HG03457 (cell line): ENCODE data around the gene RAB7A.

Experiments used
- ATAC-seq: cut with Tn5 transposase; IDR thresholded peaks from one replicate; pipeline ENCODE4 v1.9.1; 2021; ENCODE audit warnings: moderate number of reproducible peaks; ENCODE audit not compliant: unreplicated experiment

The RAB7A gene

DNA sequence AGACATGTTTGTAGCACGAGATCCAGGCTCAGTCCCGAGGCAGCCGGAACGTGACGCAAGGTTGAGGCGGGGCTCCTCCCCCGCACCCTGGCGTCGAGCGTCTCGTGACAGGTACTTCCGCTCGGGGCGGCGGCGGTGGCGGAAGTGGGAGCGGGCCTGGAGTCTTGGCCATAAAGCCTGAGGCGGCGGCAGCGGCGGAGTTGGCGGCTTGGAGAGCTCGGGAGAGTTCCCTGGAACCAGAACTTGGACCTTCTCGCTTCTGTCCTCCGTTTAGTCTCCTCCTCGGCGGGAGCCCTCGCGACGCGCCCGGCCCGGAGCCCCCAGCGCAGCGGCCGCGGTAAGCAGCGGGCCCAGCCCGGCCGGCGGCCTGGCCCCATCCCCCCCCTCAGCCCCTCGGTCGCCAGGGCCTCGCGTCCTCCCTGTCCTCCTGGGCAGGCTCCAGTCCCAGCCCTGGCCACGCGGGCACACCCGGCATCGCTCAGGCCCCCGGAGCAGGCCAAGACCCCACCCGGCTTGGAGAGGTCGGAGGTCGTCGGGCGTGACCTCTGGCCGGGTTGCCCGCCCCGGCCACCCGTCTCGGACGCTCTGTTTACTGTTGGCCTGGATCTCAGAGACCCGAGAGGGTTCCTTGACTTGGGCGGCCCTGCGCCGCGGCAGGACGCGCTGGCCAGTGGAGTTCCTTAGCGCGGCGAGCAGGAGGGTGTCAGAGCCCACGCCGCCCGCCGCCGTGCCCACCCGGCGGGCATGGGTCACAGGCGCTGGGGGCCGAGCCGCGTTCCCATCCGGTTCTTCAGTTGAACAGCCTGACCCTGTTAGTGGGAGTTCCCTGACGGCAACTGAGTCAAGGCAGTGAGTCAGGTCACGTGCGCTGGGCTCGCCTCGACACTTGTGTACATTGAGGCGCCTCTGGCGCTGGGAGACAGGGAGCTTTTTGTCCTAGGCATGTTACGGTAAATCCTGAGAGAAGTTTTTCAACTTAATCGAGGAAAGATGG is at the start of gene RAB7A:
Gene RAB7A, plus strand, starts transcription at position 161 of the 994 bp plus-strand sequence. CDS start 69,185 bp downstream, outside the sequence.
- ATAC-seq, result peak; percentile 85

DNA sequence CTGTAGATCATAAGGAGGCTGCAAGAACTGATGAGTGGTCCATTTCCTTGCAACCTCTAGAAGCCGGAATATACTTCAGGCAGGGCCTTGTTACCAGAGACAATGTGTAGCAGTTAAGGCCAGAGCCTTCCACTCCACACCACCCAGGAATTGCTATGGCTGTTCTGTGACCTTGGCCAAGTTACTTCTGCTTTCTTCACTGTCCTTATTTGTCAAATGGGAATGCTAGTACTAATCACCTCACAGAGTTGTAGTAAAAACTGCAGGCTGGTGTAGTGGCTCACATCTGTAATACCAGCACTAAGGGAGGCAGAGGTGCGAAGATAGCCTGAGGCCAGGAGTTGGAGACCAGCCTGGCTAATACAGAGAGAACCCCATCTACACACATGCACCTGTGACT is 46.6 kb upstream of the RAB7A start:
- no peak for ATAC-seq

DNA sequence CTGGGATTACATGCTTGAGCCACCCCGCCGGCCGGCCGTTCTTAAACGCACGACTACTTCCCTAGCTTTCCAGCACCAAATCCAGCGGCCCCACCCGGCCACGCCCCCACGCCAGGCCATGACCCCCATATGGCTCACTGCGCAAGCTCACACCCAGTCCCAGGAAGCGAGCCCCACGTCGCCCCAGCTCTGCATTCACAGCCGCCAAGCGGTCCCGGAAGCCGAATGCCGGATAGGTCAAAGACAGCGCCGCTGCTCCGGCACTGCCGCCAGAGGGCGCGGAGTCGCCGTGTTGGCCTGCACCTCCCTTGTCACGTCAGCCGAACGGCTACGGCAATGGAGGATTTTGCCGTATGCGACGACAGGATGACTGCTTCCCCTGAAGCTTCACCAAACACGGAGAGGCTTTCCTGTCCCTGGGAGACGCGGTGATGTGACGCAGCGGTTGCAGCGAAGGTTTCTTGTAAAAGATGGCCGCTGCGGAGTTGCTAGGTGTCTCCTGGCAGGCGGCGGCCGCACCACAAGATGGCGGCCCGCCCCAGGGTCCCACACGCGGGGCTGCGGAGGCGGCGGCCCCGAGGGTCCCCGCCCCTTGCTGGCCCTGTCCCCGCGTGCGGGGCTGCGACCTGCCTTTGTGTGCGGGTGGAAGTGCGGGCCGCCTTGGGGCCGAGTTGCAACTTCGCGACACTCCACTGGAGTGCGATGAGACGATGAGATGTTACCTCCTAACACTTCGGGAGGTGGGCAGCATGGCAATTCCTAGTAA is 45.2 kb upstream of the RAB7A start:
- peak; percentile 90 for ATAC-seq

DNA sequence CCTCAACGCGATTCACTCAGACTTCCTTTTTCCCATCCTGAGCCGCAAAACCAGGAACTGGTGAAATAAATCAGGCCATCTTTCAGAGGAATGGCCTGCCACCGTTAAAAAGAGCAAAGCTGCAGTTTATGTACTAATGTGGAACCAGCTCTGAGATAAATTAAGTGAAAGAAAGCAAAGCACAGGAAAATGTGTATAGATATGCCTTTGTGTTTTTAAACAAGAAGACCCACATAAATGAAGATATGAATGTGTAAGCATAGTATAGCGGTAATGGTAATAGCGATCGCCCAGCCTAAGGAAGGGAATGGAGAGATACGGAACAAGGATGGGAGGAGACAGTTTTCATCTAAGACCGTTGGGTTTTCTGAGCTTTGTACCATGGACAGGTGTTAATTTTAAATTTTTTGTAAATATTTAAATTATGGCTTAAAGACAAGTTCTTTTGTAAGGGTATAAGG is 44.6 kb upstream of the RAB7A start:
- ATAC-seq, result no peak

DNA sequence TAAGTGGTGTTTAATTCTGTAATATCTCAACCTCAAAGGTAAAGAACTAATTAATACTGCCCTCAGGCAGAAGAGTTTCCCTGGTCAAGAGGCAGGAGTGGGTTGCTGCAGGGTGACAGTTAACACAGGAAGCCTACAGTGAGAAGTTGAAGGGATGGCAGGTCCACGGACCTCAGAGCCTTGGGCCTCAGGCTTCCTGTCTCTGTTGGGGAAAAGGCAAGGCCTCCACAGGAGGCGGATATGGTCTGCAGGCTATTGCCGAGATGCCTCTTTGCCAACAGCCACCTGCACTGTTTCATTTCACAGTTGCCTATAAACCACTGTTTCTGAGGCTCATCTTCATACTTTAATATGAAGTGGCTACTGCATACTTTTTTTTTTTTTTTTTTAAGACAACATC is 42.0 kb upstream of the RAB7A start:
- no peak for ATAC-seq

DNA sequence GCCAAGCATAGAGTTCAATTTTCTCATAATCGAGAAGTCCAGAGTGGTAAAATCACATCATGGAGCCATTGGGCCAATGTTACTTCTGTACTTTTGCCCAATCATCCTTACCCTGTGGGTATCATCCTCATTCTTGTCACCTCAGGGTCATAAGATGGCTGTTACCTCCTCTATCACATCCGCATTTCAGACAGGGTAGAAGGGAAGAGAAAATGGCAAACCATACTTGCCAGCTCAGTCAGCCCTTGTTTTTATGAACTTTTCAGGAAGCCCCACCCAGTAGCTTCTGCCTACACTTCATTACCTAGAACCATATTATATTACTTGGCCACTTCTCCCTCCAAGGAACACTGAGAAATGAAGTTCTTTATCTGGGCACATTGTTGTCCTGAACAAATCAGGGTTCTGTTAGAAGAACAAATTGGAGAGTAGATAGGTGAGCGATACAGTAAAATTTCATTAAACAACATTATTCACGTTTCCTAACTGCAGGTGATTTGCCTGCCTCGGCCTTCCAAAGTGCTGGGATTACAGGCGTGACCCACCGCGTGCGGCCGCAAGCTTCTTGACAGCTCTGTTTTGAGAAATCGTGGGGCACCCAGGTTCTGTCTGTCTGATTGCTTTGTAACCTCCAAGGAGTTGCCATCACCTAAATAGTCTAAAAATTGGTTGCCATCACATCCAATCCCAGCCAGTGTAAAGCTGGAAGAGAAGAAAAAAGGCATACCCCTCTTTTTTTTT is 40.8 kb upstream of the RAB7A start:
- no peak for ATAC-seq

DNA sequence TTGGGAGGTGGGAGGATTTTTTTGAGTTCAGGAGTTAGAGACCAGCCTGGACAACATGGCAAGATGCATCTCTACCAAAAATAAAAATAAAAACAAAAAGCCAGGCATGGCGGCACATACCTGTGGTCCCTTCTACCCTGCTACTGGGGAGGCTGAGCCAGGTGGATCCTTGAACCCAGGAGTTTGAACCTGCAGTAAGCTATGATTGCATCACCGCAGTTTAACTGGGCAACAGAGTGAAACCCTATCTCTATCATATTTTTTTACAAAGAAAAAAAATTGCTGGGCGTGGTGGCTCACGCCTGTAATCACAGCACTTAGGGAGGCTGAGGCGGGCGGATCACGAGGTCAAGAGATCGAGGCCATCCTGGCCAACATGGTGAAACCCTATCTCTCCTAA is 39.5 kb upstream of the RAB7A start:
- ATAC-seq, result no peak

DNA sequence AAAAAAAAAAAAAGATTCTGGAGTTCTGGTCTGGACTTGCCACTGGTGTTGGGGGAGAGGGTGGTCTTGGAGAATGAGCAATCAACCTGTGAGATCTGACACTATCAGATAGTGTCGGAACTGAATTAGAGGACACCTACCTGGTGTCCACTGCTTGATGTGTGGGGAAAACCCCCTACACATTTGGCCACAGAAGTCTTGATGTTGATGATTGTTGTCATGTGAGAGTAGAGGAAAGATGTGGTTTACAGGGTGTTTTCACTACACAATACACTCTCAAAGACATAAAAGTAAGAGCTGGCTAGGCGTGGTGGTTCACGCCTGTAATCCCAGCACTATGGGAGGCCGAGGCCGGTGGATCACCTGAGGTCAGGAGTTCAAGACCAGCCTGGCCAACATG is 36.9 kb upstream of the RAB7A start:
- ATAC-seq, result no peak

DNA sequence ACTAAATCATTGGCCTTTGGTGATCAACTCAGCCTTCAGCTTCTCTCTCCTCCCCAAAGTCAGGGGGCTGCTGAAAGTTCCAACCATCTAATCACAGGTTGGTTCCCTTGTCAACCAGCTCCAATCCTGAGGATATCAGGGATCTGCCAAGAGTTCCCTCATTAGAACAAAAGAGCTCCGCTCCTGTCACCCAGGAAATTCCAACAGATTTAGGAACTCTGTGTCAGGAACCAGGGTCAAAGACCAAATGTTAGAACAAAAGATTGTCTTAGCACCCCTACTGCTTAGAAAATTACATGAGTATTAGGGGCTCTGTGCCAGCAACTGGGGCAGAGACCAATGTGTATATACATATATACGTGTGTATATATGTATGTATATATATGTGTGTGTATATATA is 32.3 kb upstream of the RAB7A start:
- ATAC-seq, result no peak

DNA sequence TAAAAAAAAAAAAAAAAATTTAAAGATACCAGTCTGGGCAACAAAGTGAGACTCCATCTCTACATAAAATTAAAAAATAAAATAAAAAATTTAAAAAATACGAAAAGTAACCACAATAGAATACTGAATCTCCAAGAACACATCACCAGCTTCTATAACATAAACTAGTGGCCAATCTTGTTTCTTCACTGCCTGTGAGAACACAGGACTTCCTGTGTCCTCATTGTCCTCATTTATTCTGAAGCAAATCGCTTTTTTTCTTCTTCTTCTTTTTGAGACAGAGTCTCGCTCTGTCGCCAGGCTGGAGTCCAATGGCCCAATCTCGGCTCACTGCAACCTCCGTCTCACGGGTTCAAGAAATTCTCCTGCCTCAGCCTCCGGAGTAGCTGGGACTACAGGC is 28.6 kb upstream of the RAB7A start:
- no peak for ATAC-seq

DNA sequence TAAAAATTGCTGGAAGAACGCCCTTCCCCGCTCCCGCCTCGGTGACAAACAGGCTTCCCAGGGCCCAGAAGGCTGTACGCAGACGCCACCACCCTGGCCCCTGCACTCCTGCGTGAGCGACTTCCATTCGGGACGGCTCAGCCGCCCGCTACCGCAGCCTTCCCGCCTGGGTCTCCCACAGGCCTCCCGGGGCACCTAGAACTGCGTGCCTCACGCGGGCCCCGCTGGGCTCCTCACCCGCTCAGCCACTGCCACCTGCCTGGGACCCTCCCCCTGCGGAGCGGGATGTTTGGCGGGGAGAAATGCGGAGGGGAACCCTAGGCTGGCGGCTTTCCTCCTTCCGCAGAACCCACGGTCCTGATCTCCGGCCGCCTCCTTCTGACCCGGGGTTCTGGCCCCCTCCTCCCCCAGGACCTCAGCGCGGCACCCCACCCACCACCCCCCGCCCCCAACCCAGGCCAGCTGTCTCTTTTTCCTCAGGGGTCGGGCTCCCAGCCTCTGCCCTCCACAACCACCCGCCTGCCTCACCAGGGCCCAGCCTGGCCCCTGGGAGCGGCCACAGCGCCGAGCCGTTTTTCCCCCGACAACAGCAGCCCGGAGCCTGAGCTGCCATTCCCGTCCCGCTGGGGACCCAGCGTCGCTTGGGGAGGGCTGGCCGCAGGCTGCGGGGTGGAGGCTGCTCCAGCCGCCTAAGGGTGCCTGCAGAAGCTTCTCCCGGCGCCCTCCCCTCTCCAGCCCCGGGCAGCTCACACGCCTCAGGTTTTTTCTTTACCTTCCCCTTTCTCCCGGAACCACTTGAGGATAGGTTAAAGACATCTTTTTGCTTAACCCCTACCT is 27.6 kb upstream of the RAB7A start:
- no peak for ATAC-seq

DNA sequence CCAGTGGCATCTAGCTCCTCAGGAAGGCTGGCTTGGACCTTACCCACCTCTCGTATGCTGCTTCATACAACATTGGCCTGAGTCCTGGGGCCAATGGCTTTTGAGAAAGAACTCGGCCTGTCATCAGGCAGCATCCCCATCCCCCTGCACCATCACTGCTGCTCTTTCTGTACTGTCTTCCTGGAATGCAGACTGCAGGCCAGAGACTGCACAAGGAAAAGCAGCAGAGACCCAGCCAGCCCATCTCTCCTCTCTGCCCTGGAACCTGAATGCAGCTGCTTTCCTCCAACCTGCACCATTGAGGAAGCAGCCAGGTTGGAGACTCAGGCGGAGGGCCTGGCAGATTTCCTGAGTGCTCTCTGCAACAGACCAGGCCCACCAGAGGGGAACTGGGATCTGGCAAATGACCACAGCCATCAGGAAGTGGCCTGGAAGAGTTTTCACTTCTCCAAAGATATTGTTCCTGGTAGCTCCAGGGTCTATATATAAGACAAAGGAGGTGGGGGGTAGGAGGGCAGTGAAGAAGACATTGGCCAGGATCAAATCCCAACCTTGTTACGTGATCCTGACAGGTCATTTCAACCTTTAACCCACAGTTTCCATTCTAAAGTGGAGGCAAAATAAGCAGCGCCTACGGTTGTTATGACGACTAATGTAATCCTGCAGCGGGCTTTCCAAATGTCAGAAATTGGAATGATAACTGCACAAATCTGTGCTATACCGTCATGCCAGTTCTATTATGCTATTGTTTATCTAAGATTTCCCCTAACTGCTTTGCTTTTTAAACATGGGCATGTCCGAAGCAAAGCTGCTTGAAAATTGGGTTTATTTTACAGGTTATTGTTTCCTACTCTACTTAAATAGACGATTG is 24.4 kb upstream of the RAB7A start:
- ATAC-seq, result no peak

DNA sequence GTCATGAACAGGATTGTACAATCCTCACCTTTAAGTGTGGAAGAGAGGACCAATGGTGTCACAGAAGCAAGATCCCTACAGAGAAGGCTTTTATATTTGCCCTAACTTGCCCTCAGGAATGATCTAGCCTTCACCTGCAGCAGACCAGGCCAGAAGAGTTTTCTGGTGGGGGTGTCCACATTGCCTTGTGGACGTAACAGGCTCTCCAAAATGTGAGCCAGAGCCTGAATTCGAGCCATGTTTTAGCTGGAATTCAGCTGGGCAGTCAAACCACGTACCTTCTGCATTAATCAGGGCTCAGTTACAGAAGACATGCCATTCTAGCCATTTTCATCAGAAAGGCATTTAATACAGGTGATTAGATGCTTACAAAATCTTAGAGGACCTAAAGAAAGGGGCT is 23.6 kb upstream of the RAB7A start:
- no peak for ATAC-seq

DNA sequence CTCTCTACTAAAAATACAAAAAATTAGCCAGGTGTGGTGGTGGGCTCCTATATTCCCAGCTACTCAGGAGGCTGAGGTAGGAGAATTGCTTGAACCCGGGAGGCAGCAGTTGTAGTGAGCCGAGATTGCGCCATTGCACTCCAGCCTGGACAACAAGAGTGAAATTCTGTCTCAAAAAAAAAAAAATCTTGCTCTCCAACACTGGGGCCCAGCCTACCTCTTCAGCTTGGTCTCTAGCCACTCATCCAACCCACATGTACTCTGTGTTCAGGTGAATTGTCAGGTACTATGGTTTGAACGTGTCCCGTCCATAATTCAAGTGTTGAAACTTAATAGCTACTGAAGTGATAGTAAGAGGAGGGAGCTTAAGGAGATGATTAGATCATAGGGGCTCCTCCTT is 22.4 kb upstream of the RAB7A start:
- no peak for ATAC-seq

DNA sequence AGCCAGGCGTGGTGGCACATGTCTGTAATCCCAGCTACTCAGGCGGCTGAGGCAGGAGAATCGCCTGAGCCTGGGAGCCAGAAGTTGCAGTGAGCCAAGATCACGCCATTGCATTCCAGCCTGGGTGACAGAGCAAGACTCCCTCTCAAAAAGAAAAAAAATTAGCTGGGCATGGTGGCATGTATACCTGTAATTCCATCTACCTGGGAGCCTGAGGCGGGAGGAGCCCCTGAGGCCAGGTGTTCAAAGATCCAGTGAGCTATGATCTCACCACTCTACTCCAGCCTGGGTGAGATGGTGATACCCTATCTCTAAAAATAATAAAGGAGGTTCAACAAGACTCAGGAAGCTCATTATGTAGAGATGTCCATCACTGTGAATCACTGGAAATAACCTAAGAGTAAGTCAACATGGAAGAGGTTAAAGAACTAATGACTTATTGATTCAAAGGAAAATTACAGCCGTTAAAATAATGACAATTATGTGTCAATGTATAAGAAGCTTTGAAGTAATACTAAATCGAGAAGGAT is 19.8 kb upstream of the RAB7A start:
- no peak for ATAC-seq

DNA sequence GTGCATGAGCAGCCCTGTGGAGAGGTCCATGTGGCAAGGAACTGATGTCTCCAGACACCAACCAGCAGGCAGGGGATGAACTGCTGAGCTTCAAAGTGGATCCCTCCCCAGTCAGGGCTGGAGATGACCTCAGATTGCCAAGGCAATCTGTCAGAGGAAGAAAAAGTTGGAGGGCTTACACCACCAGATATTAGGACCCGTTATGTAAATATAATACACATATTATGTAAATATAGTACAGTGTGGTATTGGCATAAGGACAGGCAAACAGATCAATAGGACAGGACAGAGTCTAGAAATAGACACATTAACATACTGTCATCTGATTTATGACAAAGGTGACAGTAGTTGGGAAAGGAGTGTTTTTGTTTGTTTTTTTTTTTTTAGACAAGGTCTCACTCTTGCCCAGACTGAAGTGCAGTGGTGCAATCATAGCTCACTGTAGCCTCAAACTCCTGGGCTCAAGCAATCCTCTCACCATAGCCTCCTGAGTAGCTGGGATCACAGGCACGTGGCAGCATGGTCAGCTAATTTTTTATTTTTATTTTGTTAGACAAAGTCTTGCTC is 18.0 kb upstream of the RAB7A start:
- no peak for ATAC-seq

DNA sequence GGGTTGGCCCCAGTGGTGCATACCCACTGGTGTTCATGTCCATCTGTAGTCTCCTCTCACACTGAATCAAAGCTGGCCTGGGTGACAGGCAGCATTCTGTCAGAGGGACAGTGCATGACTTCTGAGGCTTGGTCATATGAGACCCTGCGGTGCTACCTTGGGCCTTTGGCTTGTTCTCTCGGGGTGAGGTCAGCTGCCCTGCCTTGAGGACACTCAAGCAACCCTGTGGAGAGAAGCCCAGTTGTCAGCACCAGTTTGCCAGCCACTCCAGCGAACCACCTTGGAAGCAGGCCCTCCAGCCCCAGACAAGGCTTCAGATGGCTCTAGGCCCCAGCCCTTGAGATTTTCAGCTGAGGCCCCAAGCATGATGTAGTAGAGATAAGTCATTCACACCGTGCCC is 16.9 kb upstream of the RAB7A start:
- no peak for ATAC-seq

DNA sequence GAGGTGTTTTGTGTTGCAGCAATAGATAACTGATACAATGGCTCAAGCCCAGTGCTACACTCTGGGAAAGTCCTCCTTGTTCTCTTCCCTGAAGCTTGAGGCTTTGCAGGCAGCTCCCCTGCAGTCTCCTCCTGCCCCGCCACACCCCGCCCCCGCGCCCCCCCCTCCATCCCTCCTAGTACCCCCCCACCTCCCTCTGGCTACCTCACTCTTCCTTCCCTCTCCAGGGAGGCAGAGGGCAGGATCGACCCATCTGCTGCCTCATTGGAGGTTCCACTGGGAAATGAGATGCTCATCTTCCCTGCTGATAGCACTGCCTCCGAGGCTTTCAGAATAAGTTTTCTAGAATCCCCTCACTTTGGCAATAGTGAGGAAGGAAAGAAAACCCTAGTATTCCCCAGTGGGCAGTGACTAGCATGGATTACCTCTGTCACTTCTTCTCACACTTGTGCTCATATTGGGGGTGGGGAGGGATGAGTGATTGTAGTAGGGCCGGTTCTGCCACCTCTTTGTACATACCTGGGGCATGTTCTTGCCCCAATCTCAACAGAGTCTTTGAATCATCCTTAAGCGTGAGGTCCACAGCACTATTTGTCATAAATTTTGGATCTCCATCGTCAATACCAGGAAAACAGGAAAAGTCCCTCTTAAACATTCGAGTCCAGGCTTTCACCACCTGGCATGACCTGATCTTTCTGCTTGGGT is 16.3 kb upstream of the RAB7A start:
- no peak for ATAC-seq
